ENCODE measurements around the gene GABARAPL1.
A peak's percentile ranks its signal among the peaks of the same experiment; 100 is the strongest.

GABARAPL1 gene

GRCh38 chr12:10235761-10236631, 23.3 kb downstream of the GABARAPL1 start:
- peak; percentile 76 for FAIRE-seq

- FAIRE-seq, result no peak
Observed at GRCh38 chr12:10236720-10237119, 24.0 kb downstream of the GABARAPL1 start.

- FAIRE-seq, result no peak
Observed at GRCh38 chr12:10238526-10238925, 25.8 kb downstream of the GABARAPL1 start.

- no peak for FAIRE-seq
Observed at GRCh38 chr12:10241290-10241689, 28.6 kb downstream of the GABARAPL1 start.

- FAIRE-seq, result no peak
Observed at GRCh38 chr12:10241727-10242126, 29.1 kb downstream of the GABARAPL1 start.

GRCh38 chr12:10242539-10242938, 29.9 kb downstream of the GABARAPL1 start:
- no peak for FAIRE-seq

- no peak for FAIRE-seq
Observed at GRCh38 chr12:10243818-10244520, 31.3 kb downstream of the GABARAPL1 start.

GRCh38 chr12:10247436-10248058, 34.9 kb downstream of the GABARAPL1 start:
- FAIRE-seq, result no peak

- no peak for FAIRE-seq
Observed at GRCh38 chr12:10249690-10250455, 37.2 kb downstream of the GABARAPL1 start.

- FAIRE-seq, result no peak
Observed at GRCh38 chr12:10251669-10252068, 39.0 kb downstream of the GABARAPL1 start.

GRCh38 chr12:10252201-10252600, 39.5 kb downstream of the GABARAPL1 start:
- no peak for FAIRE-seq

- FAIRE-seq, result no peak
Observed at GRCh38 chr12:10256064-10256463, 43.4 kb downstream of the GABARAPL1 start.

- no peak for FAIRE-seq
Observed at GRCh38 chr12:10260927-10261326, 48.2 kb downstream of the GABARAPL1 start.

GRCh38 chr12:10268037-10268436, 55.4 kb downstream of the GABARAPL1 start:
- no peak for FAIRE-seq

- FAIRE-seq, result peak; percentile 60
Observed at GRCh38 chr12:10272467-10272866, 59.8 kb downstream of the GABARAPL1 start.
